H1 (cell line): ENCODE measurements around the gene ZDHHC24. TPM values are rescaled to one million over a fixed set of nuclear protein-coding genes. Genes with fewer than 3 reads are reported as not detected.
A peak's percentile ranks its signal among the peaks of the same experiment; 100 is the strongest.

Experiments used
- ASH2L ChIP-seq: fragments of 200-600, 300-600 bp; sonication (generic); IDR thresholded peaks from one replicate; pipeline ENCODE4 v1.7.1; 2017; ENCODE audit warnings: low read length
- ATF2 ChIP-seq: IDR thresholded peaks from 2 replicates; pipeline ENCODE4 v1.6.1; 2012; ENCODE audit warnings: low read length, inconsistent platforms
- CHD1 ChIP-seq: IDR thresholded peaks from 2 replicates; pipeline ENCODE4 v1.6.1; 2012; ENCODE audit warnings: low read depth, low read length, improper control_type of control experiment
- CREB1 ChIP-seq: IDR thresholded peaks from 2 replicates; pipeline ENCODE4 v1.6.1; 2012; ENCODE audit warnings: inconsistent platforms
- CTBP2 ChIP-seq: IDR thresholded peaks from 2 replicates; pipeline ENCODE4 v1.7.0; 2011; ENCODE audit warnings: borderline replicate concordance, mild to moderate bottlenecking, moderate library complexity, mixed read lengths, low read length; ENCODE audit not compliant: insufficient read depth, insufficient read length
- EZH2 ChIP-seq: fragments of 200-600 bp; sonication (generic); IDR thresholded peaks from 2 replicates; pipeline ENCODE4 v1.7.1; 2012; ENCODE audit warnings: low read depth, mild to moderate bottlenecking, moderate library complexity, low read length, inconsistent platforms; ENCODE audit not compliant: severe bottlenecking
- FOSL1 ChIP-seq: IDR thresholded peaks from 2 replicates; pipeline ENCODE4 v1.6.1; 2011; ENCODE audit warnings: mild to moderate bottlenecking, low read depth, low read length, moderate library complexity; ENCODE audit not compliant: insufficient read depth
- GABPA ChIP-seq: IDR thresholded peaks from 2 replicates; pipeline ENCODE4 v1.6.1; 2011; ENCODE audit warnings: mild to moderate bottlenecking, low read length, moderate library complexity, borderline replicate concordance; ENCODE audit not compliant: insufficient read depth
- MAX ChIP-seq: IDR thresholded peaks from 2 replicates; pipeline ENCODE4 v1.6.1; 2012; ENCODE audit warnings: inconsistent platforms
- PHF8 ChIP-seq: fragments of 200-600 bp; sonication (generic); conservative IDR thresholded peaks from 2 replicates; pipeline ENCODE4 v1.7.1; 2012; ENCODE audit warnings: low read depth, mild to moderate bottlenecking, inconsistent platforms, low read length, moderate library complexity
- POLR2AphosphoS5 ChIP-seq: IDR thresholded peaks from 2 replicates; pipeline ENCODE4 v1.6.1; 2011; ENCODE audit warnings: low read depth, low read length
- RBBP5 ChIP-seq: IDR thresholded peaks from 2 replicates; pipeline ENCODE4 v1.7.1; 2012; ENCODE audit warnings: low read depth, mild to moderate bottlenecking, inconsistent platforms, low read length, moderate library complexity, borderline replicate concordance
- RNF2 ChIP-seq: fragments of 200-900, 300-1000 bp; sonication (generic); IDR thresholded peaks from 2 replicates; pipeline ENCODE4 v1.7.1; 2016; ENCODE audit warnings: borderline replicate concordance, low read depth, mild to moderate bottlenecking, antibody characterized with exemption, low read length; ENCODE audit not compliant: poor library complexity, severe bottlenecking; ENCODE audit errors: missing control alignments
- SAP30 ChIP-seq: fragments of 300-600 bp; sonication (generic); IDR thresholded peaks from 2 replicates; pipeline ENCODE4 v1.7.1; 2012; ENCODE audit warnings: low read length, moderate library complexity, mild to moderate bottlenecking, inconsistent platforms; ENCODE audit not compliant: insufficient read depth, insufficient replicate concordance
- SIN3A ChIP-seq, 2 experiments: IDR thresholded peaks in 1 of 2; conservative IDR thresholded peaks in 1 of 2; 2 replicates each; pipeline ENCODE4 v1.6.1; 2011 to 2012; ENCODE audit warnings: low read length in 2 of 2, improper control_type of control experiment in 1 of 2, low read depth in 1 of 2, mild to moderate bottlenecking in 1 of 2
- SP4 ChIP-seq: IDR thresholded peaks from 2 replicates; pipeline ENCODE4 v1.6.1; 2012; ENCODE audit warnings: low read length, inconsistent platforms
- SUZ12 ChIP-seq: fragments of 200-600 bp; sonication (generic); IDR thresholded peaks from 2 replicates; pipeline ENCODE4 v1.6.1; 2012; ENCODE audit warnings: mild to moderate bottlenecking, inconsistent platforms, low read length, moderate library complexity, mixed read lengths
- TAF1 ChIP-seq: IDR thresholded peaks from 2 replicates; pipeline ENCODE4 v1.6.1; 2011; ENCODE audit warnings: mild to moderate bottlenecking, low read depth, low read length
- TAF7 ChIP-seq: optimal IDR thresholded peaks from 2 replicates; pipeline ENCODE3; 2011; ENCODE audit warnings: low read depth, mild to moderate bottlenecking, inconsistent platforms, low read length, moderate library complexity, borderline replicate concordance
- TBP ChIP-seq: IDR thresholded peaks from 2 replicates; pipeline ENCODE4 v1.6.1; 2011; ENCODE audit warnings: low read depth, low read length, improper control_type of control experiment
- TCF12 ChIP-seq: IDR thresholded peaks from 2 replicates; pipeline ENCODE4 v1.6.1; 2011; ENCODE audit warnings: low read depth, mild to moderate bottlenecking, low read length
- TEAD4 ChIP-seq: IDR thresholded peaks from 2 replicates; pipeline ENCODE4 v1.6.1; 2012; ENCODE audit warnings: low read depth, low read length, inconsistent platforms, mixed read lengths
- polyA plus RNA-seq, 7 experiments: library from polyadenylated mRNA; depleted of rRNA in 3 of 7; stranded (reverse) in 5 of 7; unstranded in 2 of 7; fragments of >200 nt in 5 of 7; fragments of 200-250 nt in 2 of 7; gene quantifications; 1 replicate in 5 of 7; 2 replicates in 1 of 7; 4 replicates in 1 of 7; pipeline versions ENCODE4 v1.2.1 to v1.2.3, GENCODE V29; 2011 to 2013; ENCODE audit warnings: missing spikeins in 2 of 7, mixed read lengths in 2 of 7
- total RNA-seq: library from RNA; stranded (reverse); fragmentation: NEBNext Ultra II Directional; extraction: Animal tissue kit (Norgen Biotek cat#: 25700); gene quantifications from 2 replicates; pipeline ENCODE4 v1.2.1, GENCODE V29; 2021

The ZDHHC24 gene
- total and polyA plus RNA-seq, 2 of the 8 experiments (the other 6 are each of a cell fraction or from before 2014, with no cell fraction given), result 8.4 to 9.7 TPM

GRCh38 chr11:66545701-66546367 lies at the start of gene ZDHHC24 (continued):
- TF ChIP-seq CREB1, result peak; percentile 31; the same call in 1 of the 2 replicates
- TF ChIP-seq PHF8, result peak; percentile 25
- TF ChIP-seq TCF12, result no peak
- peak; percentile 64 to 73; a peak in 1 of 4 replicates for TF ChIP-seq SIN3A (conservative IDR thresholded peaks at IDR 0.05 in 1 of 2, IDR thresholded peaks at IDR 0.05 in 1 of 2; ENCODE audit: low read depth in 1 of 2, low read length in 2 of 2)
- TF ChIP-seq SUZ12, result no peak
- TF ChIP-seq CTBP2, result no peak
- no peak for TF ChIP-seq RNF2
- no peak for TF ChIP-seq CHD1
- TF ChIP-seq TBP, result peak; percentile 3
- TF ChIP-seq EZH2, result no peak
- TF ChIP-seq TAF1, result peak; percentile 40; the same call in 1 of the 2 replicates
- no peak for TF ChIP-seq GABPA
- TF ChIP-seq POLR2AphosphoS5, result no peak
- no peak for TF ChIP-seq ATF2
- TF ChIP-seq SP4, result no peak; the same call in 1 of the 2 replicates
- TF ChIP-seq TEAD4, result 0 out of 2 replicates have a peak, but pooled peaks have one; percentile 12
- no peak for TF ChIP-seq MAX
- no peak for TF ChIP-seq TAF7
- TF ChIP-seq RBBP5, result no peak
- no peak for TF ChIP-seq ASH2L
- no peak for TF ChIP-seq FOSL1
- no peak for TF ChIP-seq SAP30
